ENCODE results near the gene SETD1B.

DNA sequence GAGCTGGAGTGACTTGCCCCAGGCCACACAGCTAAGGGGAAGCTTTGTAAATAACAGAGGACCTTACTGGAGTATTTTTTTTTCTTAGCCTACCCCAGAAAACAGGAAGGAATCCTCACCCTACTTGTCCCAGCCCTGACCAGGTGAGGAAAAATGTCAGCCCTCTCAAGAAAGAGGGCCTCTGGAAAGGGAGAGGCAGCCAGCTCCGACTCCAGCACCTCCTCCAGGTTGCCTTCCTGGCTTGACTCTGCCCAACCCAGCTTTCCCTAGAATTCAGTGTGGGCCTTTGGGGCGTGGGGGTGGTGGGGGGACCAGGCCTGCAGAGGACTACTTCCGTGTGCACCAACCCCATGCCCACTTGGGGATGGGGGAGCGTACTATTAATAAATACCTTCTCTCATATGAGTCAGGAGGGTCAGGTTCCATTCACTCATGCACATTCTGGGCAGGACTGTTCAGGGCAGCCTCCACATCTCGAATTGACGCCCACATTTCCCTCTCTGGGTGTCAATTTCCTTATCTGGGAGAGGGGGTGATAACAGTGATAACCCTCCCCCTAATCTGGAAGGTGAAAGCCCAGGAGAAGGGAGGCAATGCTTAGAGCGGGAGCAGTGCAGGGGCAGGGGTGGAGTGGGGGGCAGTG, 15.5 kb upstream of the SETD1B start:
- TF ChIP-seq, protein P1, sequence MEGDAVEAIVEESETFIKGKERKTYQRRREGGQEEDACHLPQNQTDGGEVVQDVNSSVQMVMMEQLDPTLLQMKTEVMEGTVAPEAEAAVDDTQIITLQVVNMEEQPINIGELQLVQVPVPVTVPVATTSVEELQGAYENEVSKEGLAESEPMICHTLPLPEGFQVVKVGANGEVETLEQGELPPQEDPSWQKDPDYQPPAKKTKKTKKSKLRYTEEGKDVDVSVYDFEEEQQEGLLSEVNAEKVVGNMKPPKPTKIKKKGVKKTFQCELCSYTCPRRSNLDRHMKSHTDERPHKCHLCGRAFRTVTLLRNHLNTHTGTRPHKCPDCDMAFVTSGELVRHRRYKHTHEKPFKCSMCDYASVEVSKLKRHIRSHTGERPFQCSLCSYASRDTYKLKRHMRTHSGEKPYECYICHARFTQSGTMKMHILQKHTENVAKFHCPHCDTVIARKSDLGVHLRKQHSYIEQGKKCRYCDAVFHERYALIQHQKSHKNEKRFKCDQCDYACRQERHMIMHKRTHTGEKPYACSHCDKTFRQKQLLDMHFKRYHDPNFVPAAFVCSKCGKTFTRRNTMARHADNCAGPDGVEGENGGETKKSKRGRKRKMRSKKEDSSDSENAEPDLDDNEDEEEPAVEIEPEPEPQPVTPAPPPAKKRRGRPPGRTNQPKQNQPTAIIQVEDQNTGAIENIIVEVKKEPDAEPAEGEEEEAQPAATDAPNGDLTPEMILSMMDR (IDR thresholded peaks at IDR 0.05): no peak
- TF ChIP-seq ZFX (IDR thresholded peaks at IDR 0.05; ENCODE audit: borderline replicate concordance): no peak
